Tibial nerve (tissue), 4 donors: ENCODE results near the gene SYNGAP1.

Experiments used
- EP300 ChIP-seq, 2 donors: sonication (generic); formaldehyde crosslinking; IDR thresholded peaks; one replicate each; pipeline ENCODE4 v1.6.1; 2017; ENCODE audit warnings: antibody characterized with exemption in 2 of 2, mild to moderate bottlenecking in 1 of 2
- POLR2A ChIP-seq, 2 donors: fragments of 450-650 bp; IDR thresholded peaks; one replicate each; pipeline ENCODE4 v1.6.1; 2017; ENCODE audit warnings: antibody characterized with exemption in 2 of 2, mild to moderate bottlenecking in 2 of 2, moderate library complexity in 2 of 2
- TF ChIP-seq, protein P1 (sequence below), 5 experiments: fragments of 200-600 bp in 3 of 5; fragments of 450-650 bp in 2 of 5; sonication (generic) in 3 of 5; IDR thresholded peaks; one replicate each; pipeline ENCODE4 v1.5.1; 2016 to 2019; ENCODE audit warnings: antibody characterized with exemption in 5 of 5, mild to moderate bottlenecking in 3 of 5, moderate library complexity in 2 of 5

DNA sequence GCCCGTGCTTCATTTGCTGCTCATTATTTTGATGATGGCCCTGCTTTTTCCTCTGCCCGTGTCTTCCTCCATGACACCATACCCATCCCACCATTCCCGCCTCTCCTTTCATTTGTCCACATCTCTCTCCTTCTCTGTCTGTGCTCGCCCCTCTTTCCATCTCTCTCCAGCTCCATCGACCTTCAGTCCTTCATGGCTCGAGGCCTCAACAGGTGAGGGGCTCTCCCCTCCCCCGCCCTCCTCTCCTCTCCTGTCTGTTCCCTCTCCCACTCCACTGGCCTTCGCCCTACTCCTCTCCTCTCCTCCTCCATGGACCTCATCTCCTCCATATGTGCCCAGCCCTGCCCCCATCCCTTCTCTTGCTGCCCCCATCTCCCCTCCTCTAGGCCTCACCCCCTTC, 22.4 kb downstream of the SYNGAP1 start:
- TF ChIP-seq, protein P1, sequence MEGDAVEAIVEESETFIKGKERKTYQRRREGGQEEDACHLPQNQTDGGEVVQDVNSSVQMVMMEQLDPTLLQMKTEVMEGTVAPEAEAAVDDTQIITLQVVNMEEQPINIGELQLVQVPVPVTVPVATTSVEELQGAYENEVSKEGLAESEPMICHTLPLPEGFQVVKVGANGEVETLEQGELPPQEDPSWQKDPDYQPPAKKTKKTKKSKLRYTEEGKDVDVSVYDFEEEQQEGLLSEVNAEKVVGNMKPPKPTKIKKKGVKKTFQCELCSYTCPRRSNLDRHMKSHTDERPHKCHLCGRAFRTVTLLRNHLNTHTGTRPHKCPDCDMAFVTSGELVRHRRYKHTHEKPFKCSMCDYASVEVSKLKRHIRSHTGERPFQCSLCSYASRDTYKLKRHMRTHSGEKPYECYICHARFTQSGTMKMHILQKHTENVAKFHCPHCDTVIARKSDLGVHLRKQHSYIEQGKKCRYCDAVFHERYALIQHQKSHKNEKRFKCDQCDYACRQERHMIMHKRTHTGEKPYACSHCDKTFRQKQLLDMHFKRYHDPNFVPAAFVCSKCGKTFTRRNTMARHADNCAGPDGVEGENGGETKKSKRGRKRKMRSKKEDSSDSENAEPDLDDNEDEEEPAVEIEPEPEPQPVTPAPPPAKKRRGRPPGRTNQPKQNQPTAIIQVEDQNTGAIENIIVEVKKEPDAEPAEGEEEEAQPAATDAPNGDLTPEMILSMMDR (IDR thresholded peaks at IDR 0.05) = no peak
- TF ChIP-seq POLR2A (IDR thresholded peaks at IDR 0.05) (no peak), EP300 (IDR thresholded peaks at IDR 0.05) (no peak)
